Measurements from ENCODE around the gene DNAJB8.

Gene DNAJB8

DNA sequence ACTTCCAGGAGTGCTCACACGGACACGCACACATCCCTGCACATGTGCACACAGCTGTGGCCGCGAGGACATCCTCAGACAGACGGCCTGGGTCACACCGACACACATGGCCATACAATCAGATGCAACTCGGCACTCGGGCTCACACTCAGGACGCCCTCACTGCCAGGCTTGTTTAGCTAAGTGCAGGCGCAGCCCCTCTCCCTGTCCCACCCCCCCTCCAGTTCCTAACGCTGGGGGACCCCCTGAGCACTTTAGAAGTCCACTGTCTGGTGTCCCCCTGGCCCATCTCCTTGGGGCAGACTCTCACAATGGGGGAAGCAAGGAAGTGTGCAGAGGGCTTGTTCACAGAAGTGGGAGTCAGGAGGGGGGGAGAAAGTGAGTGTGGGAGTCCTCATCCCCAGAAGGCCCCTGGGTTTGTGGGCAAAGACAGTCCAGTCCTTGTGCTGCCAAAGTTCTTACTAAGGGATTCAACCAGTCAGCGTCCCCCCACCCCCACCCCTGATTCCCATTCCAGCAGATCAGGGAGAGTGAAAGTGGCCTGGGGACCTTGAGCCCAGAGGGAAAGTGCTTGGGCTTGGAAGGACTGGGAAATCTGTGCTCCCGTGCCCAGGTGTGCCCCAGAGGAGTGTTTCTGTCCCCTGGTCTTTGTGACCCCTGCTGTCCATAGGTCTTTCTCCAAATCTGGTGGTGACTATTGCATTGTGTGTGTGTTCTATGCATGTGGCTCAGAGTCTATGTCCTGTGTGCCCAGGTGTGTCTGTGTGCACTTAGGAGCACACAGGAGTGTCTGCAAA, 27.1 kb upstream of the DNAJB8 start:
- no peak for DNase-seq (ENCODE audit: low read depth)

DNA sequence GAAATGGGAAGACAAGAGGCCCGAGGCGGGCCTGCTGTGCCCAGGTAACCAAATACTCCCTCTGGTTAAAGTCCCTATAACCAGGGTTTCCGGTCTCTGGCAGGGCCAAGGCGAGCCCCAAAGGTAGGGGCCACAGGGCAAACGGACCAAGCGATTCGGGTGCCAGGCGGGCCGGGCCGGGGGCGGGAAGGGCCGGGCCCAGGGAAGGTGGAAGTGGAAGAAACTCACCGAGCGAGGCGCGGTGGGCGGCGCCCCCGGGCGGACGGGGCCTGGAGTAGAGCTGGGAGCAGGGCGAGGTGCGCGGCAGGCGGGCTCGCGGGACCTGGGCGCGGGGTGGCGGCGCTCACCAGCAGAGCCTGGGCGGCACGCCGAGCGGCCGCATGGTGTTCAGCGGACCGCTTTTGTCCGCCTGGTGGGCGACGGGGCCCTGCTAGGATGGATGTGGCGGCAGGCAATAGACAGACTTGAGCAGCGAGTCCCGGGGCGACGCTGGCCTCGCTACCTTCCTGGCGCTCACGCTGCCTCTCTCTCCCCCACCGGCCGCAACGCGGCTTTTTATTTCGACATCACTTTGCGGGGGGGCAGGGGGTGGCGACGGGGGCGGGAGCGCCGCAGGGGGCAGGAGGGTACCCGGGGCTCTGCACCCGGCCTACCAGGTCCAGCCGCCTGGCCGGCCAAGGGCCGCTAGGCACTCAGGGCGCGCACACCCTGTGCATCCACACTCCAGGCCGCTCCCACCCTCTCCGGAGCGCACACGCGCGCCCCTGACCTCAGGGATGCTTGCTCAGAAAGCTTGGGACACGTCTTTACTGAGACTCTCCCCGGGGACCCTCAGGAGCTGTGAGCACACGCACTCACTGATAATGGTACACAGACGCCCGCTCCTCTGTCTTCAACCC, 26.2 kb upstream of the DNAJB8 start, which contains the start of gene GATA2:
TSS of gene GATA2 (minus strand) at position 531 of the 899 bp plus-strand sequence. CDS start 6,170 bp downstream, outside the sequence.
- no peak for DNase-seq (ENCODE audit: low read depth)

DNA sequence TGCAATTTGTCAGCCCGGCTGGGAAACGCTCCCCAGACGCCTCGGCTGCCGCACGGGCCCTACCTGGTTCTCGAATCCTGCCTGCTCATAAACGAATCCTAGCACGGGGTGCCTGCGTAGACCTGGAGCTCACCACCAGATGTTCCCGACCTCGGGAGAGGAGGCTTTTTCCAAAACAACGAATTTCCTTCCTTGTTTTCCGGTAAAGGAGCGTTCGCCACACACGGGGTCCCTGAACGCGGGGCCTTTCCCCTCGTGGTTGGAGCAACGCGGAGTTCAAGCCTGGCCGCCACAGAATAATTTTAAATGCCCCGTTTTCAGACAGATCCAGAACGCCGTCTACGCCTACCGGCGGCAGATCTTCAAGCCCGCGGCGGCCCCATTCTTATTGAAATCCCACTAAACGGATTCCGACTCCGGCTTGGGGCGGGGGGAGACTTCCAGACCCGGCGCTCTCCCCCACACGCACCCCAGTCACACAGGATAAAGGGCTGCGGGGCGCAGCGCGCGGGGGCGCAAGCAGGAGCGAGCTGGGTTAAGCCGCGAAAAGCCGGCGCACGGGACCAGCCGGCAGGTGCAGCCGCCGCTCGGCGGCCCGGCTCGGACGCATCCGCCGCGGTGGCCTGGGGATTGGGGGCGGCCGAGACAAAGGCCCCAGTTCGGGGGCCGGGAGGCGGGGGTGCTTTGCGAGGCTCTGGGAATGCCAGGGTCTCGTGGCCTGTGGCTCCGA, 25.4 kb upstream of the DNAJB8 start:
- DNase-seq (ENCODE audit: low read depth): no peak

DNA sequence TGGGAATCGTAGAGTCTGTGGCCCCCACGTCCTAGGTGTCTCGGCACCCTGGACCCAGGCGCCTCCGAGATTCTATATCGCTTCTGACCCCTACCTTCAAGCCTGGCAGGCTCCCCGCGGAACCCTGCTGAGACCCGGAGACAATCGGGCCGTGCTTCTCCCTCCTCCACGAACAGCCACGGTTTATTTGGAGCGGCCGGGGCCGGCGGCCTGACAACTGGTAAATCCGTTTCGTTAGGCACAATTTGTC, 24.9 kb upstream of the DNAJB8 start:
- no peak for DNase-seq (ENCODE audit: low read depth)

DNA sequence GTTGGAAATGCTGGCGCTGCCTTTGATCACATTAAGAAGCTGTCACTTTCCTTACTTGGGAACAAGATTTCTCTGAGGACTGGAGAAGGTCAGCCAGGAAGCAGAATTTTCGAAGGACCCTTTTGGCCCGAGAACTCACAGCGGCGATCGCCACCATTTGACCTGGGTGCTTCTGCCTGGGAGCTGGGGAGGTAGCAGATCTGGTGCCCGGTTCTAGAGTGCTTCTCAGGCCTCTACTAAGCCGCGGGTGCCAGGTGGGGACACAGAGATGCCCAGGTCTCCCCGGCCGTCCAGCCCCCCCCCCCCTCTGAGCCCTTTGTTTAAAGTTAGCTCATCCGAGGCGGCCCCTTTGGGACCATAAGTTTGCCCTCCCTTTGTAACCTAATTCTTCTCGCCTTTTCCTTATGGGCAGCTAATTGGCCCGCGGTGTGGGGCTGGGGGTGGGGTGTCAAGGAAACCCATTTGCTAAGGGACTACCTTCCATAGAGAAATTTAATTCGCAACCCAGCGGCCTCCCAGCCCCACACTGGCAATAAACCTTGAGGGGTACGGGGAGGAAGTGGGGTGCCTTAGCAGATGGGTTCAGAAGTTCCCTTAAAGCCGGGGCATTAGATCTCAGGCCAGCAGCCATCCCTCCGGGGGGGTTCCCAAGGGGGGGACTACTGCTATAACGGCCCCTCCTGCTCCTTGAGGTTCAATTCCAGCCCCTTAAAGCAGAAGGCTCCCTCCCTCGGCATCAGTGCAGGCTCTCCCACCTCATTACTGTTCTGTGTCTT, 24.4 kb upstream of the DNAJB8 start:
- DNase-seq (ENCODE audit: low read depth): no peak

DNA sequence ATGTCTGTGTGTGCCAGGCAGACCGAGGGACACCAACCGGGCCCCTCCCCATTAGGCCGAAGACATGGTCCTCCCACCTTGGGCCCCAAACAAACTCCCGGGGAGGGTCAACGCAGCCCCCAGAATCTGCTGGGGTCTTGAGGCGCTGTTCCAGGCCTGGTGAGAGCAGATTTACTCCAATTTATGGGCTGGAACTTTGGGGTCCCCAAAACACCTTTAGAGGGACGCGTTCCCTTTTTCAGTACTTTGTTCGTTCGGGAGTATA, 23.9 kb upstream of the DNAJB8 start:
- DNase-seq (ENCODE audit: low read depth): no peak

DNA sequence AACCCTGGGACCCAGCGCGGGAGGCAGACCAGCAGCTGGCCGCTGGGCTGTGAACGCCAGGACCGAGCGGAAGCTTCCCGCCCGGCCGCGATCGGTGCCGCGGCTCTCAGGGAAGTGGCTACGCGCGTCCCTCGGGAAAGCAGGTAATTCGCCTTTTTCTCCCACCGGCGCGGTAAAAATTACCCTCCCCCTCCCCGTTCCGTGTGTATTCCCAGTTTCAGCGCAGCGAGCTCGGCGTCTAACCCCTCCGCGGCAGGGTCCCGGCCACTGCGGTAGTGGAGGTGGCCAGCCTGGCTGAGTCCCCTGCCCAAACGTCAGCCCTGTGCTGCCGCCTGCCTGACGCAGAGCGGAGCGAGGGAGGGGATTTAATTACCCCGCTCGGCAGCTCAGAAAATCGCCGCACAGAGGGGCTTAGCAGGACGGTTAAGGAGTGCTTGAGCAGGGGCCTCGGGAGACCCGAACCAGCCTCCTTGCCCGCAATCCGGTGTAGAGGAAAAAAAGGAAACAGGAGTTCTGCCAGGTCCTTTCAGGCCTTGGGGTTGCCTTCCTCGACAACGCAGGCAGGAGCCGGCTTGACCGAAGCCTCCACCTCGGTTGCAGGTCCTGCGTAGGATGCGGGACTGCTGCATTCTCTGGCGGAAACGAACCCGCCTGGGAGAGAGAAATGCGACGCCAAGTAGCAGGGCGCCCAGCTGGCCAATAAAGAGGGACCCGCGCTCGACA, 23.4 kb upstream of the DNAJB8 start:
- DNase-seq (ENCODE audit: low read depth): no peak

DNA sequence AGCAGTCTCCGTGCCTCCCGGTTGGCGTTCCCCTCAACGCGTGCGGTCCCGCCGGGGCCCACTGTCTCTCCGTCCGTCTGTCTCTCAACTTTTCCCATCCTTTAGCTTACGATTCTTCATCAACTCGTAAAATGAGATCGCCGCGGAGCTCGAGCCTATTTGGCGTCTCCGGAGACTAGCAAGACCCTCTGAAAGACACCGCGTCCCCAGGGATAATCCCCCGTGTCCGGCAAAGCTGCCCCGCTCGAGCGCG, 22.9 kb upstream of the DNAJB8 start:
- no peak for DNase-seq (ENCODE audit: low read depth)

DNA sequence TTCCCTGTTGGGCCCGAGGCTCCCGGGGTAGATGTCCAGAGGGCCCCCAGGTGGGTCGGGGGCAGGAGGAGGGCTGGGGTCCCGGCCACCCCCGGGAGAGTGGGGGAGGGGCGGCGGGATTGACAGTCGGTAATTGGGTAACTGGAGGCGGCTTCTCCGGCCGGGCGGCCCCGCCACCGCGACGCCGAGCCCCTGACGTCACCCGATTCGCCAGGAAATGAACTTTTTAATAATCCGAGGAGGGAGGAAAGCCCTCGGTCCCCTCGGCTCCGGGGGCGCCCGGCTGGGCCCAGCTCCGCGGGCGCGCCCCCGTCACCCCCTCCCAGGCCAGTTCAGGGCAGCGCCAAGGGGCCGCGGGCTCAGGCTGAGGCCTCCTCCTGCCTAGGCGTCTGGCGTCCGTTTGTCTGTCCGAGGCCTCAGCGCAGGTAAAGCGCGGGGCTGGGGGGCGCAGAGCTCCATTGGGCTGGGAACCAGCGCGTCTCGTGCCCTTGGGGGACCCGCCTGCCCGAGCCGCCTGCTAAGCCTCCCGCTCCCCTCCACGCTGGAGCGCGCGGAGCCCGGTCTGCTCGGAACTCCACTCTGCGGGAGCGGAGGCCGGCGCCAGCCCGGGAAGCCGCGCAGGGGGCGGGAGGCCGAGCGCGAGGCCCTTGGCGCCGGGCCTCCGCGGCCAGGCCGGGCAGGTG, 22.4 kb upstream of the DNAJB8 start:
- no peak for DNase-seq (ENCODE audit: low read depth)

DNA sequence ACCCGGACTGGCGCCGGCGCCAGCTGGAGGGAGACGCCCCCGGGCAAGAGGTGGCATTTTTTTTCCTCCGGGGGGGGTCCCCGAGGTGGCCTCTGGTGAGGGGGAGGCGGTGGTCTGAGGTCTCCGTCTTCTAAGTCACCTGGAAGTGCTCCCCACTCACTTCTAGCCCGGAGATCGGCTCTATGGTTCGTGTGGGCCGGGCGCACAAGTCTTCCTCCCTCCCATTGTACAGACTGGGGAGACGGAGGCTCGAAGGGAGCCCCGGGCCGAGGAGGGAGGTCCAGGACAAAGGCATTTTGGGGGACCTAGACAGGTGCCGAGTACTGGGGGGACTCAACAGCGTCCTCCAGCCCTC, 21.9 kb upstream of the DNAJB8 start:
- DNase-seq (ENCODE audit: low read depth): no peak

DNA sequence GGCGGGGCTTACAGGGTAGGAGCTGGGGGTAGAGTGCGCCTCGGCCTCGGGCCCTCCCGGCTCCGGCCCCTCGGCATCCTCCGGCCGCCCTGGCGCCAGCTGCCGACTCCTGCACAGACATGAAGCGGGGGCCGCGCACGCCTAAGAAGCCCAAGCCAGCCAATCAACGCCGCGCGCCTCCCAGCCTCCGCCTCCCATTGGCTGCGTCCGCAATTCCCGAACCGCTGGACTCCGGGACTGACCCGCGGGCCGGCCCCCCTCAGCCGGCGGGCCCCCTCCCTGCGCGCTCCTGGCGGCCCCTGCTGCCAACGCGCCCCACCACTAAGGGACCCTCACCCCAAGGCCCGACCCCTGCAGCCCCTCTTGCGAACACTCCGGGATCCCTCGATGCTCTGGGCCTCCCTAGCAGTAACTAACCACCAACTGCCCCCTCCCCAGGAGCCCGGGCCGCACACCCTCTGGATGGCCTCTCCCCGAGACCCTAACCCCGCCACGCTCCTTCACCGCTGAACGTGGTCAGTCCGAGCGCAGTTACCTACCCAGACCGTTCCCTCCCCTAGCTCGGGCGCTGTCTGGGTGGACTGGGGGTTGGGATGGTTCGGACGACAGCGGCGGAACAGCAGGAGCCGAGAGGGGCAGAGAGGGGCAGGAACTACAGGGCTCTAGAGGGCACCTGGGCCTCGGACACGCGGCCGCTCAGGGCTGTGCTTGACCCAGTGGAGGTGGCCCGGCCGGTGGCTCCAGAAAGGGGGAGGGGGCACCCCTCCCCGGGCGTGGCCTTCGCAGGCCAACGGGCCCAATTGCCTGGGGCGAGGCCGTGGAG, 21.3 kb upstream of the DNAJB8 start:
- DNase-seq (ENCODE audit: low read depth): no peak

DNA sequence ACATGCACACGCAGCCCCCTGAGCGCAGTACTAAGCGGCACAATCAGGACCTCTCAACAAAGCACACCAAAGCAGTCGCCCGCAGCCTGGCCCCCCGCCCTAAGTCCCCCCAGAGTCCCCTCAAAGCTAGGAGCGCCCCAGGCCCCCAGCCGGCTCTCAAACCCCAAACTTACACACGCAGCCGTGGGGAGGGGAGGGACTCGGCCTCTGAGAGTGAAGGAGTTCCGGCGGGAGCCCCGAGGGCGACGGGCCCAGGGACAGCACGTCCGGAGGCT, 20.8 kb upstream of the DNAJB8 start:
- no peak for DNase-seq (ENCODE audit: low read depth)

DNA sequence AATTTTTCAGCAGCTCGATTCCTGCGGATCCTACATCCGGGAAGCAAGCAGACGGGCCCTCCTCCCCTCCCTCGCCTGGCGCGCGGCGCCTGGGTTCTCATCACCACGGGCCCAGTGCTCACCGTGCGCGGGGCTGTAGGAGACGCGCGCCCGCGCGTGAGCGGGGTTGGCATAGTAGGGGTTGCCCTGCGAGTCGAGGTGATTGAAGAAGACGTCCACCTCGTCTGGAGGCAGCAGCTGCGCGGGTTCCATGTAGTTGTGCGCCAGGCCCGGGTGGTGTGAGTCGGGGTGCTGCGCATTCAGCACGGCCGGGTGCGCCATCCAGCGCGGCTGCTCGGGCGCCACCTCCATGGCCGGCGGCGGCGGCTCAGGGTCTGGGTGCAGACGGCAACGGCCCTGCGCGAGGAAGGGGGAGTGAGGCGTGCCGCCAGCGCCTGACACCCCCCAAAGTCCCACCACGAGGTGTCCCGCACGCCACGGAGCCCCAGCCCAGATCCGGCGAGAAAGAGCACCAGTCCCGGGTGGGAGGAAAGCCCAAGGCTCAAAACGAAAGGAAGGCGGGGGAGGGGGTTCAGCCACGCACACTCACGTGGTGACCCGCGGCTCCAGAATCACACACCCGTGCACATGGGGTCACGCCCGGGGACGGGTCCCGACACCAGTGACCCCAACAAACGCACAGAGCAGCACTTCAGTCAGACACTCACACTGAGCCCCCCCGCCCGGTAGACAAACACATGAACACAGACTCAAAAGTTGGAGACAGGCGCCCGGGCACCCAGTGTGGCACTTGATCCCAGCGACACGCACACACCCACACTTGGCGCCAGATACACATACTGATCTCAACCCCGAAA, 20.2 kb upstream of the DNAJB8 start:
- no peak for DNase-seq (ENCODE audit: low read depth)

DNA sequence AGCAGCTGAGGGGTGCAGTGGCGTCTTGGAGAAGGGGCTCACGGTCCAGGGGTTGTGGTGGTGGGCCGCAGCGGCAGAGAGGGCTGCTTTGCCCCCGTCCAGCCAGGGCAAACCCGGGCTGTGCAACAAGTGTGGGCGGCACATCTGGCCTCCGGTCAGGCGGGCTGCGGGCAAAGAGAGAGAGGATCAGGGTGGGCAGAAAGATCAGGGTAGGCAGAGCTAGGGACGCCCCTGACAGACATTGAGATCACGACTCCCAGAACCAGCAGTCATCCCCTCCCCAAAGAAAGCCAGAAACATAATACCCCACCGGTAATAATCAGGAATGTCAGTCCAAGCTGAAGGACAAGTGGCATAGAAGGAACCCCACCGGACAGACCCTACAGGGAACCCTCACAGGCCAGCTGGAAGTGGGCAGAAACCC, 19.5 kb upstream of the DNAJB8 start:
- DNase-seq (ENCODE audit: low read depth): no peak

DNA sequence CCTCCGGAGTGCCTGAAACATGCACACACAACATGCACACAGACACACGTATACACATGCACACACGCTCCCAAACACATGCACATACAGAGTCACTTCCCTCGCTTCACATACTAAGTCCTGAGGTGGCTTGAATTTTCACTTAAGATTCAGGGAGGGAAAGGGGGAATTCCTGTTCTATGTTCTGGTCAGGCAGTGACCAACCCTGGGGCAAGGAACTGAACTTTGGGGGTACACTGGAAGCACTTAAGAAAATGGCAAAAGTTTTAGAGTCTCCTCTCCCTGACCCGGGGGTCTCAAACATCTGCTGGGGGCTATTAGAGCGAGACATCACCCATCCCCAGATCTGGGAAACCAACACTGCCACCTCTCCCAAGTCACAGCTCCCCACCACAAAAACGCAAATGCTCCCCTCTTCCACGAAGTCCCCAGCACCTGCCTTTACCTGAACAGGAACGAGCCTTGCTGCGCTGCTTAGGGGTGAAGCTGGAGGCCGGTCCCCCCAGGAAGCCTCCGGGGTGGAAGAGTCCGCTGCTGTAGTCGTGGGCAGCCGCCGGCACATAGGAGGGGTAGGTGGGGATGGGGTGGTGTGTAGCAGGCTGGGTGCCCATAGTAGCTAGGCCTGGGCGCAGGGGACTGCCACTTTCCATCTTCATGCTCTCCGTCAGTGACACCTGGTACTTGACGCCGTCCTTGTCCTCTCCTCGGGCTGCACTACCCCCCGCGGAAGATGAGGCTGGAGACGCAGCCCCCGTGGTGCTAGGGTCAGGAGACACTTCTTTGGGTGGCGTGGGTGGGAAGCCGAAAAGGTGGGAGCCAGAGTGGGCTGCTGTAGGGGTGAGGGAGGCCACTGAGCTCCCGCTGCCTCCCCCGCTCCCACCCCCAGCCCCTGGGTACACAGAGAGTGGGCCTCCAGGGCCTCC, 18.9 kb upstream of the DNAJB8 start:
- DNase-seq (ENCODE audit: low read depth): no peak

DNA sequence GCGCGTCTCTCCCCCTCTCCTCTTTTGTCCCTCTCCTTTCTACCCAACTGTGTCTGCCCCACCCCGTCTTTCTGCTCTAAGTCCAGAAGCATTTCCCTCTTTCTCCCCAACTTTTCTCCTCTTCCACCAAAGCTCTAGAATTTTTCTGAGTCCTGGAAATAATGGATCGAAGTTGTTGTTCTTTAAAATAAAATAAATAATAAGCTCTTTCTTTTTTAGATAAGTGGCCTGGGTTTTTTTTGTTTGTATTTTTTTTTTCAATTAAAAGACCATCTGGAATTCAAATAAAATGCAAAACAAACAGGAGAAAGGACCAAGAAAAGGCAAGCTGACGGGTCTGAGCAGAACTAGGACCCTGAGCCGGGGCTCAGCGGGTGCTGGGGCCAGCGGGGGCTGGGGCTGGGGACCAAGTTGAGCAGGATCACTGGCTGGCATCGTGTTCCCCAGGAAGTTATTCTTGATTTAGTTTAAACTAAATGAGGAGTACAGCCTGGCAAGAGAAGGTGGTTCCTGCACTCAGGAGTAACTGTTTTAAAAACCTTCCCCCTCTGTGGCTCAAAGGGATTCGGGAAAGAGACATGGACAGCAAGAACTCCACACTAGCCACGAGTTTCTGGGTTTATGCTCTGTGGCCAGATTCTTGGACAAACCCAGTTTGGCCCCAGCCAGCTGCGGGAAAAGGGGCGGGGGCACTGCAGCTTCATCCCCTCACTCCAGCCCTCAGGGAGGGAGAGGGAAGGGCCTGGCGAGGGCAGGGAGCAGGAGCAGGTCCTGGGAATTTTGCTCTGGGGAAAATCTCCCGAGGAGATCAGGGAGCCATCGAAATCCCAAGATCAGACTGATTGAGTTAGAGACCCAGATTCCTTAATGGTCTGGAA, 18.0 kb upstream of the DNAJB8 start:
- no peak for DNase-seq (ENCODE audit: low read depth)

DNA sequence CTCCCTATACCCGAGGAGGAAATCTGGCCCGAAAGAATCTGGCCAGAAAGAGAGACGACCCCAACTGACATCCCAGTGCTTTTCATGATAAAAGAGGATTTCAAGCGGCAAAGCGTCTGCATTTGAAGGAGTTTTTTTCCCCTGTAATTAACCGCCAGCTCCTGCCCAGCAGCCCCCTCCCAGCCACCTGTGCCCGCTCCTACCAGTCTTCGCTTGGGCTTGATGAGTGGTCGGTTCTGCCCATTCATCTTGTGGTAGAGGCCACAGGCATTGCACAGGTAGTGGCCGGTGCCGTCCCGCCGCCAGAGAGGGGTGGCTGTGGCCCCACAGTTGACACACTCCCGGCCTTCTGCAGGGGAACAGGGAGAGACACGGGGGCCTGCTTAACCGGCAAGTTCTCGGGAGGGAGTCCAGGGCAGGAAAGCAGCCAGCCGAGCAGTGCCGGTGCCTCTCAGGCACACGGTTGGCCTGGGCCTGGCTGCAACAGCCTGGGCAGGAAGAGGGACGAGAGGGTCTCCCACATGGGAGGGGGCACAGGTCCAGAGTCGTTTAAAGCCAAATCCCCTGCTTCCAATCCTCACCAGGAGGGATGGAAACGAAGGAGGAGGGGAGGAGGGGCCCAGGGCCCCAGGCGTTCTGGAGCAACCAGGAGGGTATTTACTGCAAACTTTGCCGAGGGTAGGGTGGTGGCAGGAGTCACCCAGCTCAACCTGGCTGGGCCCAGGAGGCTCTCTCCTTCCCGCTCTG, 17.1 kb upstream of the DNAJB8 start:
- no peak for DNase-seq (ENCODE audit: low read depth)

Measured in stimulated activated CD8-positive, alpha-beta memory T cell treated with anti-CD3 and anti-CD28 coated beads, Interleukin-7, amount 100 ng/mL, for 24 hours (primary cell).